Transverse colon (tissue), 4 donors: ENCODE results near the gene RBP4. TPM values are rescaled to one million over a fixed set of nuclear protein-coding genes. Genes with fewer than 3 reads are reported as not detected.

Source experiments
- DNase-seq: peaks from one replicate; pipeline ENCODE4 v3.0.0-alpha.2; 2019
- H3K27ac ChIP-seq, 4 donors: fragments of 200-600 bp; sonication (generic); 2 replicates each; pipeline ENCODE4 v1.5.1; 2016 to 2018; ENCODE audit warnings: inconsistent platforms in 4 of 4
- H3K27me3 ChIP-seq: fragments of 200-600 bp; sonication (generic); 2 replicates; pipeline ENCODE4 v1.5.1; 2017; ENCODE audit warnings: inconsistent platforms
- H3K36me3 ChIP-seq, 4 donors: fragments of 200-600 bp; sonication (generic); 2 replicates each; pipeline ENCODE4 v1.5.1; 2017 to 2019; ENCODE audit warnings: inconsistent platforms in 4 of 4
- H3K4me1 ChIP-seq, 4 donors: fragments of 200-600 bp; sonication (generic); 2 replicates each; pipeline ENCODE4 v1.5.1; 2017 to 2020; ENCODE audit warnings: inconsistent platforms in 4 of 4
- H3K4me3 ChIP-seq, 4 donors: fragments of 200-600 bp; sonication (generic); 1 replicate in 1 of 4; 2 replicates in 3 of 4; pipeline versions ENCODE4 v1.5.1 to v1.6.1; 2017 to 2019; ENCODE audit warnings: inconsistent platforms in 4 of 4
- H3K9me3 ChIP-seq, 2 donors: fragments of 200-600 bp; sonication (generic); 2 replicates each; pipeline ENCODE4 v1.5.1; 2017 to 2019; ENCODE audit warnings: inconsistent platforms in 2 of 2
- CTCF ChIP-seq, 5 experiments: fragments of 200-600 bp in 3 of 5; fragments of 450-650 bp in 2 of 5; sonication (generic) in 3 of 5; IDR thresholded peaks; 1 replicate in 2 of 5; 2 replicates in 3 of 5; pipeline ENCODE4 v1.5.1; 2016 to 2017; ENCODE audit warnings: antibody characterized with exemption in 5 of 5, inconsistent platforms in 3 of 5, mild to moderate bottlenecking in 2 of 5, moderate library complexity in 1 of 5
- EP300 ChIP-seq: sonication (generic); formaldehyde crosslinking; IDR thresholded peaks from one replicate; pipeline ENCODE4 v1.6.1; 2017; ENCODE audit warnings: antibody characterized with exemption, low read depth
- POLR2A ChIP-seq: fragments of 450-650 bp; IDR thresholded peaks from one replicate; pipeline ENCODE4 v1.6.1; 2016; ENCODE audit warnings: antibody characterized with exemption, mild to moderate bottlenecking, moderate library complexity
- POLR2AphosphoS5 ChIP-seq, 3 donors: sonication (generic); formaldehyde crosslinking; IDR thresholded peaks; one replicate each; pipeline ENCODE4 v1.6.1; 2016; ENCODE audit warnings: antibody characterized with exemption in 3 of 3
- WGBS, 2 donors: methylation state at CpG; one replicate each; pipeline ENCODE4 v1.1.5; 2018; ENCODE audit warnings: low coverage in 1 of 2; 5-methylcytosine and 5-hydroxymethylcytosine counted together
- in situ Hi-C, 4 donors: fragments of 200-750 bp; cut with MboI; loops; one replicate each; pipeline versions ENCODE4 v1.15.0 to v1.15.1; 2017; ENCODE audit warnings: low sequenced_read_pairs in 3 of 4, low pct_ligation_motif_present in 1 of 4, low pct_unique_long_range_greater_than_20kb in 1 of 4
- intact Hi-C: fragments of 100-400 bp; cut with DNase I; formaldehyde crosslinking; loops from one replicate; pipeline ENCODE4 v1.15.1; 2023; ENCODE audit warnings: low total_unique reads
- total RNA-seq, 4 donors: library from RNA; depleted of rRNA; stranded (reverse); fragments of >200 nt; gene quantifications; one replicate each; pipeline ENCODE4 v1.1.0, GENCODE V29; 2016

RBP4 gene
- 10 to 100 TPM in 2 of 4 donors, 1 to 10 TPM in 2; 3.4 to 18.0 (median 7.1) TPM for total RNA-seq

DNA sequence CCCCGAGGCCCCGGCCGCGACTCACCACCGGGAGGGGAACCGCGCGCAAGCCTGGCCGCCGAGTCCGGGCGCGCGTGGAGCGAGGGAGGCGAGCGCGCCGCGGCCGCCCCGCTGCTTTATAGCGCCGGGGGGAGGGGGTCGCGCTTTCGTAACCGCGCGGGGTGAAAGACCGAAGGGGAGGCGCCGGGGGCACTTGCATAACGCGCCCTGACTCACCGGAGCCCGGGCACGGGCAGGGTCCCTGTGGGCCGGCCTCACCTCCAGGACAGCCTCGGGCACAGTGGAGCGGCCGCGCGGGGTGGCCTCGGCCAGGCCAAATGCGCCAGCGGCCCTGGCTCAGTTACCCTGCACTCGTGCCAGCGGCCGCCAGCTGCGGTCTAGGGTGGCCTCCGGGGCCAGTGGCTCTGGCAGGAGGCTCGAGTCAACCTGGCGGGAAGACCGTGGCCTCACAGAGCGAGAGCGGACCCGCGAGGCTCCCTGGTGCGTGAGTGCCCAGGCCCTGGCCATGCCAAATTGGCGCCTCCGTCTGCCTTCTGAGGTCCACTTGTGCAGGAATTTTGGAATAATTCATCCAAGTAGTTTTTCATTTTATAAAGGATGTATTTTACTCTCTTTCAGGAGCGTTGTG, at the start of gene RBP4:
RBP4 (minus strand) TSS at position 90 of the 628 bp plus-strand sequence. CDS start 207 bp downstream, outside the sequence.
- Histone ChIP-seq H3K27ac (no peak within 1 kb of the TSS), H3K9me3 (no peaks in the 10 kb centered on the region), H3K4me3 (peak within 1 kb of the TSS in 3 of 4 donors; percentile 26 to 52 (median 41)), H3K27me3 (peaks cover 54% of the 10 kb centered on the region), H3K36me3 (no peaks in the 10 kb centered on the region), H3K4me1 (peaks cover 6 to 15% (median 12%) of the 10 kb centered on the region in 4 donors)
- 0 to 5% methylated on average over 1 to 31 of the region's 63 CpGs for WGBS, 2 donors
- TF ChIP-seq POLR2AphosphoS5 (IDR thresholded peaks at IDR 0.05) (no peak), POLR2A (no peak), EP300 (no peak), CTCF (IDR thresholded peaks at IDR 0.05) (no peak)
- DNase-seq = no peak
- intact Hi-C loops (no loop called here), in situ Hi-C loops (no loop called here)

DNA sequence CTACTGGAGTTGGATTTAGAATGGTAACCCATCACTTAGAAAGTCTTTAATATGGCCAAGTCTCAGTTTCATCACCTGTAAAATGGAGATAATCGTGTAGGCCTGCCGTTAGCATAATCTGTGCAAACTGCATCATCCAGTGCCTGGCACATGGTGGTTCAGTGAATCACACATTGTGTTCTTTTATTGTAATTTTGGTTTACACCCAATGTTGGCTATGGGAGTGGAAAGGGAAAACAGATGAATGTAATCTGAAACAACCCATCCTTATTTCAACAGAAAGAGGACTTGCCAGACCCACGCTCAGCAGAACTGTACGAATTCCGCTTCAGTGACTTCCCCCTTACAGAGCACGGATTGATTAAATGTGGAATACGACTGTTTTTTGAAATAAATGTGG, 38.8 kb upstream of the RBP4 start:
- DNase-seq = no peak
- TF ChIP-seq CTCF (IDR thresholded peaks at IDR 0.05) (no peak), POLR2AphosphoS5 (IDR thresholded peaks at IDR 0.05) (no peak), POLR2A (no peak), EP300 (no peak)
- H3K9me3 ChIP-seq = no peaks in the 10 kb centered on the region
- no peaks in the 10 kb centered on the region for H3K4me1 ChIP-seq
- no peak overlapping the region for H3K4me3 ChIP-seq
- H3K27me3 ChIP-seq = no peaks in the 10 kb centered on the region
- 90 to 95% methylated on average over 5 to 7 of the region's 7 CpGs for WGBS, 2 donors
- no peaks in the 10 kb centered on the region for H3K36me3 ChIP-seq
- in situ Hi-C loops (no loop called here), intact Hi-C loops (no loop called here)
- no peak overlapping the region for H3K27ac ChIP-seq

DNA sequence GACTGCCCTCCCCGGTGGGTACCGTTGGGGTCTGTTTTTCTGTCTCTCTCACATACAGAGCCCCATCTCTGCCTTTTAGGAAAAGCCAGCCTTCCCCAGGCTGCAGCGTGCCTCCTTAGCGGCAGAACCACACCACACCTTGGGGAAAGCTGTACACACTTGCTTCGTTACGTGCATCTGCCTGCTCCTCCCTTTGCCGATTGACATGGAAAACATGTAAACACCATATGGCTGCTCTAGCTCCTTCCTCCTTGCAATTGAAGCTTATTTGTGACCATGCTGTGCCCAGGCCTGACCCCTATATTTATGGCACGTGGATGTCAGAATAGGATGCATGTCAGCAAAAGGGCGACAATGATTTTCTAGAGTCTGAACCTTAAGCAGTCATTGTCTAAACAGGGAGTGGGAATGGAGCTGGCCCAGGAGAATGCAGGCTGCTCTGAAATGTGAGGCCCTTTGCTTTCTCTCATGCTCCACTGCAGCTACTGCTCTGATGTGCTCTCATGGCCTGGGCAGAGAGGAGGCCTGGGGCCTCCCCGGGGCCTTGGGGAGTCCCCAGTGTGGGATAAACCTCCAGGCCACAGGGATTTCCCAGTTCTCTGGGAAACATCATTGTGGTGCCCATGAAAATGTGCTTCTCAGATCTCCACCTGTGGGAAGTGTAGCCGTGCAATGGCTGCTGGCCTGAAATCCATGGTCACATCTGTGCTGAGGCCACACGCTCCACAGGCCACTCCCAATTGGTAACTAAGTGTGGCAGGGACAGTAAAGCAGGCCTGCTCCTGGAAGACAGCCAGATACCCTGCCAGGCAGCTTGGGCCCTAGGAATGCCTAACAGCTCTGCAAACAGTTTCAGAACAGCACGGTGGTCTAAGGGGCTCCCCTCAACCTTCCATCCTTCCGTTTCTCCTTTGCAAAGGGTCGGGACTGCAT, 29.9 kb upstream of the RBP4 start:
- no peak for DNase-seq
- Histone ChIP-seq H3K27me3 (no peaks in the 10 kb centered on the region), H3K36me3 (no peaks in the 10 kb centered on the region), H3K4me1 (no peaks in the 10 kb centered on the region), H3K9me3 (no peaks in the 10 kb centered on the region), H3K27ac (no peak overlapping the region), H3K4me3 (no peak overlapping the region)
- TF ChIP-seq EP300 (no peak), CTCF (IDR thresholded peaks at IDR 0.05) (no peak), POLR2A (no peak), POLR2AphosphoS5 (IDR thresholded peaks at IDR 0.05) (no peak)
- 78 to 90% methylated on average over 2 to 15 of the region's 15 CpGs for WGBS, 2 donors
- in situ Hi-C loops = no loop called here
- intact Hi-C loops = no loop called here

DNA sequence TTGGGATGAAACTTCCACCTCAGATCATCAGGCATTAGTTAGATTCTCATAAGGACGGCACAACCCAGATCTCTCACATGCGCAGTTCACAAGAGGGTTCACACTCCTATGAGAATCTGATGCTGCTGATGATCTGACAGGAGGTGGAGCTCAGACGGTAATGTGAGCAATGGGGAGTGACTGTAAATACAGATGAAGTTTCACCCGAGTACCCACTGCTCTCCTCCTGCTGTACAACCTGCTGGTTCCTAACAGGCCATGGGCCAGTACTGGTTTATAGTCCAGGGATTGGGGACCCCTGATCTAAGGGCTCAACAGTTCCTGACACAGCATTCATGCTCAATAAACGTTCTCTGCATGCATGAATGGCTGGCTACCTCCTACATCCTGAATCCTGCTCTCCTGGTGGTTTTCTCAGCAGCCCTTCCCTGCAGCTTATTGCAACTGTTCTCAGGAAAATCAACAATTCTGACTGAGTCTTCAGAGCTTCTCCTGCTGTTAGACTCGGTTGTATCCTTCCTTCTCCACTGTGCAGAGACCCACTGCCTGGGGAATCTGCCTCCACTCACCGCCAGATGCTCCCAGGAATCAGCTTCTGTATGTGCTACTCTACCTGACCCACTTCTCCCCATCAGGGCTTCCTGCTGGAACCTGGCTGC, 28.7 kb upstream of the RBP4 start:
- H3K9me3 ChIP-seq = no peaks in the 10 kb centered on the region
- in situ Hi-C loops = no loop called here
- intact Hi-C loops = no loop called here
- TF ChIP-seq CTCF (IDR thresholded peaks at IDR 0.05) (no peak), POLR2A (no peak), POLR2AphosphoS5 (IDR thresholded peaks at IDR 0.05) (no peak)
- 69% methylated on average over 7 of the region's 7 CpGs; no CpG with 5 or more reads in 1 of the 2 donors for WGBS, 2 donors
- no peaks in the 10 kb centered on the region for H3K27me3 ChIP-seq
- DNase-seq = no peak
- no peaks in the 10 kb centered on the region for H3K4me1 ChIP-seq
- no peaks in the 10 kb centered on the region for H3K36me3 ChIP-seq
- H3K4me3 ChIP-seq = no peak overlapping the region
- no peak overlapping the region for H3K27ac ChIP-seq
